Calu3 (cell line): Measurements from ENCODE around the gene TBC1D14. TPM values are rescaled to one million over a fixed set of nuclear protein-coding genes. Genes with fewer than 3 reads are reported as not detected.

Experiments used
- BruUV-seq: library from RNA; stranded (reverse); fragments of 400-500 nt; replicated peaks from 2 replicates; lab custom pipeline; 2021; lab: Mats Ljungman, UMichigan
- CTCF ChIA-PET: fragments of 300-600 bp; sonication (Branson Sonifier 250); formaldehyde crosslinking; loops from one replicate; lab custom pipeline; 2022; ENCODE audit warnings: antibody characterized with exemption; lab: Charles Lee
- DNase-seq: peaks from one replicate; pipeline ENCODE4 v3.0.0; 2022
- H3K27ac Mint-ChIP-seq: one replicate; pipeline ENCODE4 v1.8.0; 2022; ENCODE audit warnings: mixed read lengths; ENCODE audit not compliant: unreplicated experiment
- H3K27me3 Mint-ChIP-seq: one replicate; pipeline ENCODE4 v1.8.0; 2022; ENCODE audit warnings: mixed read lengths; ENCODE audit not compliant: unreplicated experiment
- H3K36me3 Mint-ChIP-seq: one replicate; pipeline ENCODE4 v1.8.0; 2022; ENCODE audit warnings: mild to moderate bottlenecking, moderate library complexity, mixed read lengths; ENCODE audit not compliant: insufficient read depth, unreplicated experiment
- H3K4me1 Mint-ChIP-seq: one replicate; pipeline ENCODE4 v1.8.0; 2022; ENCODE audit warnings: mild to moderate bottlenecking, low read depth, mixed read lengths; ENCODE audit not compliant: unreplicated experiment
- H3K4me3 Mint-ChIP-seq: one replicate; pipeline ENCODE4 v1.8.0; 2022; ENCODE audit warnings: mild to moderate bottlenecking, low read depth, moderate library complexity, mixed read lengths; ENCODE audit not compliant: unreplicated experiment
- H3K9me3 Mint-ChIP-seq: one replicate; pipeline ENCODE4 v1.8.0; 2022; ENCODE audit warnings: low read depth, mixed read lengths; ENCODE audit not compliant: unreplicated experiment
- intact Hi-C: fragments of 100-400 bp; cut with micrococcal nuclease; formaldehyde crosslinking; loops from one replicate; pipeline ENCODE4 v1.10.0; 2022; ENCODE audit not compliant: unreplicated experiment
- total RNA-seq: library from RNA; stranded (reverse); gene quantifications from 2 replicates; pipeline ENCODE4 v1.2.3, GENCODE V29; 2022
- TF ChIP-seq, protein P1 (sequence below): fragments of 200-600 bp; IDR thresholded peaks from one replicate; pipeline ENCODE4 v1.8.0; 2022; ENCODE audit warnings: antibody characterized with exemption; ENCODE audit not compliant: unreplicated experiment

The TBC1D14 gene
- total RNA-seq, 1 experiment from 2014 or later, result 26.4 TPM

- Mint-ChIP-seq H3K27me3 (no peaks in the 10 kb centered on the region), H3K27ac (no peak overlapping the region), H3K36me3 (peaks cover 23% of the 10 kb centered on the region), H3K4me1 (peaks cover 30% of the 10 kb centered on the region), H3K4me3 (no peak overlapping the region), H3K9me3 (no peaks in the 10 kb centered on the region)
- intact Hi-C loops, result no loop called here
- TF ChIP-seq, protein P1, sequence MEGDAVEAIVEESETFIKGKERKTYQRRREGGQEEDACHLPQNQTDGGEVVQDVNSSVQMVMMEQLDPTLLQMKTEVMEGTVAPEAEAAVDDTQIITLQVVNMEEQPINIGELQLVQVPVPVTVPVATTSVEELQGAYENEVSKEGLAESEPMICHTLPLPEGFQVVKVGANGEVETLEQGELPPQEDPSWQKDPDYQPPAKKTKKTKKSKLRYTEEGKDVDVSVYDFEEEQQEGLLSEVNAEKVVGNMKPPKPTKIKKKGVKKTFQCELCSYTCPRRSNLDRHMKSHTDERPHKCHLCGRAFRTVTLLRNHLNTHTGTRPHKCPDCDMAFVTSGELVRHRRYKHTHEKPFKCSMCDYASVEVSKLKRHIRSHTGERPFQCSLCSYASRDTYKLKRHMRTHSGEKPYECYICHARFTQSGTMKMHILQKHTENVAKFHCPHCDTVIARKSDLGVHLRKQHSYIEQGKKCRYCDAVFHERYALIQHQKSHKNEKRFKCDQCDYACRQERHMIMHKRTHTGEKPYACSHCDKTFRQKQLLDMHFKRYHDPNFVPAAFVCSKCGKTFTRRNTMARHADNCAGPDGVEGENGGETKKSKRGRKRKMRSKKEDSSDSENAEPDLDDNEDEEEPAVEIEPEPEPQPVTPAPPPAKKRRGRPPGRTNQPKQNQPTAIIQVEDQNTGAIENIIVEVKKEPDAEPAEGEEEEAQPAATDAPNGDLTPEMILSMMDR, result no peak
- BruUV-seq, result no TSS peak
- CTCF ChIA-PET, result interaction anchor here (0.6 kb wide), 1 partner anchor 1327 kb away, joined by 3 read pairs; no protein-coding TSS in a partner anchor
- no peak for DNase-seq
These were observed 136.6 kb downstream of the TBC1D14 start for GRCh38 chr4:7045961-7046921.

GRCh38 chr4:7046971-7047370 lies 137.3 kb downstream of the TBC1D14 start:
- CTCF ChIA-PET, result interaction anchor here (0.6 kb wide), 1 partner anchor 1326 kb away, joined by 3 read pairs; no protein-coding TSS in a partner anchor
- H3K4me3 Mint-ChIP-seq, result no peak overlapping the region
- H3K4me1 Mint-ChIP-seq, result peaks cover 24% of the 10 kb centered on the region
- H3K9me3 Mint-ChIP-seq, result no peaks in the 10 kb centered on the region
- intact Hi-C loops, result no loop called here
- H3K27me3 Mint-ChIP-seq, result no peaks in the 10 kb centered on the region
- DNase-seq, result no peak
- H3K27ac Mint-ChIP-seq, result no peak overlapping the region
- peaks cover 21% of the 10 kb centered on the region for H3K36me3 Mint-ChIP-seq
- no TSS peak for BruUV-seq
- TF ChIP-seq, protein P1, result no peak

GRCh38 chr4:7048642-7049041 lies 139.0 kb downstream of the TBC1D14 start:
- CTCF ChIA-PET, result no interaction called here
- Mint-ChIP-seq H3K4me1 (peaks cover 20% of the 10 kb centered on the region), H3K4me3 (no peak overlapping the region), H3K27me3 (no peaks in the 10 kb centered on the region), H3K9me3 (no peaks in the 10 kb centered on the region), H3K36me3 (peaks cover 7% of the 10 kb centered on the region), H3K27ac (no peak overlapping the region)
- BruUV-seq, result no TSS peak
- TF ChIP-seq, protein P1, result no peak
- intact Hi-C loops, result no loop called here
- no peak for DNase-seq

- Mint-ChIP-seq H3K4me3 (no peak overlapping the region), H3K36me3 (peaks cover 5% of the 10 kb centered on the region), H3K27ac (no peak overlapping the region), H3K27me3 (no peaks in the 10 kb centered on the region), H3K9me3 (no peaks in the 10 kb centered on the region), H3K4me1 (peaks cover 20% of the 10 kb centered on the region)
- CTCF ChIA-PET, result interaction anchor here (0.6 kb wide), 1 partner anchor 22 kb away, joined by 3 read pairs; no protein-coding TSS in a partner anchor
- intact Hi-C loops, result no loop called here
- DNase-seq, result no peak
- BruUV-seq, result no TSS peak
- TF ChIP-seq, protein P1, result no peak
These were observed 139.7 kb downstream of the TBC1D14 start for GRCh38 chr4:7049295-7049694.
